Activated CD4-positive, alpha-beta T cell treated with anti-CD3 and anti-CD28 coated beads for 1 hour (primary cell): ENCODE results near the gene GAA.
"Not testable (repeated sequence)": the region's sequence is repeated elsewhere in the genome, so short reads cannot be mapped to it uniquely, and the experiment has no call there.

Source experiments
- DNase-seq: peaks from one replicate; pipeline ENCODE4 v3.0.0-alpha.2; 2020

GAA gene

DNA sequence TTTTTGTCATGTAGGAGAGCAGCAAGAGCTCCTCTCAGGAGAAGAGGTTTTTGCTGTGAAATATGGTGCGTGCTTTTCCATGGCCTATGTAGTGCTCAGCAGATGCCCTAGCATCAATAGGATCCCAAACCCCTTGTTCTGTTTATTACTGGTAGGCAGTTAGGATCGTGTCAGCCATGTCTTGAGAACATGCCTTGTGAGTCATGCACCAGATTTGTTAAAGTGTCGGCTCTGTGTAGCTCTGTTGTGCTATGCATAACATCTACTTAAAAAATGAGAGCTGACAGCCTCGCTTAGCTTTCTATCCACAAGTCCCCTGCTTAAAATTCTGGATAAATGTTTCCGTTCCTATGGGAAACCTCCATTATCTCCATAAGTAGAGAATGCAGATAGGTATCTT, 50.0 kb downstream of the GAA start:
- no peak for DNase-seq

- DNase-seq: no peak
These were observed 50.8 kb downstream of the GAA start for GRCh38 chr17:80152081-80152702.

DNA sequence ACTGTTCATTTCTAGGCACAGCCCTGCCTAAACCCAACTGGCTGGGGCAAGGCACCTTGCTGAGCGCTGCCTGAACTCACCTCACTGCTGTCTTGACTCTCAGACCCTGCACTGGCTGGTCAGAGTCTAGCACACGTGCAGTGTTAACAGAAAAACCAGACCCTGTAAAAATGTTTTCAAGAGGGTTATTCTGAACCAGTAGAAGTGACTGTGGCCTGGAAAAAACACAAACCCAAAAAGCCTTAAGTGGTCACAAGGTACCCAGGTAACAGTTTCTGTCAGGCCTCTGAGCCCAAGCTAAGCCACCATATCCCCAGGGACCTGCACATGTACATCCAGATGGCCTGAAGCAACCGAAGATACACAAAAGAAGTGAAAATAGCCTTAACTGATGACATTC, 51.6 kb downstream of the GAA start:
- DNase-seq: no peak

DNA sequence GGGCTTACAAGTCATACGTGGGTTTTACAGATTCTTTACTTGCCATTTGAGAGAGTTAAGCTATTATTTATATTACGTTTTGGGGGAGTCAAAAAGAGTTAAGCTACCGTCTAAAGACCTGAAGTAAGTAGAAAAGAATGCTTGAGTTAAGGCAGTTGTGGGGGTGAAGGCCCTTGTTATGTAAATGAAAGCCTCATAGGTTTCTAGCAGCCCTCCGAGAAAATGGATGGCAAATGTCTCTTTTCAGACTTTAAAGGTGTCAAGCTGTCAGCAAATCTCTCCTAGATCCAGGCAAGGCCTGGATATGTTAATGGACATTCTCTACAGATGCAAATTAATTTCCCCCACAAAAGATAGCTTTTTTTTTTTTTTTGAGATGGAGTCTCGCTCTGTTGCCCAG, 52.8 kb downstream of the GAA start:
- DNase-seq: no peak

GRCh38 chr17:80155600-80155999, 54.2 kb downstream of the GAA start:
- not testable (repeated sequence) for DNase-seq

DNA sequence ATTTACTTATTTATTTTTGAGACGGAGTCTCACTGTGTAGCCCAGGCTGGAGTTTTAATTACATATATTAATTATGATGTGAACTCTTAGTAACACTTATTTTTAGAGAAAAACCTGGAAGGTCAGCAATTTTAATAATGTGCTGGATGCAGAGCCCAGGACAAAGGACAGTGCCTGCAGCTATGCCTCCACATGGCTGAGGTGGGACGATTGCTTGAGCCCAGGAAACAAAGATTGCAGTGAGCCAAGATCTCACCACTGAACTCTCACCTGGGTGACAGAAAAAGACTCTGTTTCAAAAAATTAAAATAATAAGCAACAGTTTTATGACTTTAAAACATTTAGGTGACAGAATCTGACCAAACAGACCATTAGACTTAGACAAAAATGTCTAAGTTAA, 57.5 kb downstream of the GAA start:
- no peak for DNase-seq

GRCh38 chr17:80160536-80160935, 59.2 kb downstream of the GAA start:
- DNase-seq: no peak

DNA sequence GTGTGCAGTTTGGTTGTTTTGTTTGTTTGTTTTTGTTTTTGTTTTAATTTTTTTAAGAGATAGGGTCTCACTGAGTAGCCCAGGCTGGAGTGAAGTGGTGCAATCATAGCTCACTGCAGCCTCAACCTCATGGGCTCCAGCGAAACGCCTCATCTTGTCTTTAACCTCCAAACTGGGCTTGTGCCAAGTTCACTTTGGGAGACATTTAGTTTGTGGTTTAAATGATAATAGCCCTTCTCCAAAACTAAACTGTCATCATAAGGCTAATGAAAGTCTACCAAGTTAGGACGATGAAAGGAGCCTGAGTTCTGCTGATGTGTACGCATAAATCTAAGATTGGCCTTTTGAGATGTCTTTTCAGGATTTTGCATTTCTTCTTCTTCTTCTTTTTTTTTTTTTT, 62.0 kb downstream of the GAA start:
- DNase-seq: no peak

- no peak for DNase-seq
These were observed 62.8 kb downstream of the GAA start for GRCh38 chr17:80164185-80164584.

- no peak for DNase-seq
These were observed 65.1 kb downstream of the GAA start for GRCh38 chr17:80166446-80166845.

- DNase-seq: no peak
These were observed 67.0 kb downstream of the GAA start for GRCh38 chr17:80168371-80168770.

DNA sequence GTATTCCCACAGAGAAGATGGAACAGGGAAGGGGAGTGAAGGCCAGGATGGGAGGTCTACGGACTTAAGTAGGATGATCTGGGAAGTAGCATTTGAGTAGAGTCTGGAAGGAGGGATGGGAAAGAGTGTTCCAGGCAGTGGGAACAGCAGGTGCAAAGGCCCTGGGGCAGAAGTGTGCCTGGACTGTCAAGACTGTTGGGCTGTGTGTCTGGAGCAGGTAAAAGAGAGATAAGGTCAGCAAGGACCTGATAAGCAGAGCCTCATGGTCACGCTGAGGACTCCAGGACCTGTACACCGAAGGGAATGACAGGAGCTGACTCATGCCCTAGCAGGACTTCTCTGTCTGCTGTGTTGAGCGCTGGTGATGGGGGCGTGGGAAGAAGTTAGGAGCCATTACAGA, 67.7 kb downstream of the GAA start:
- no peak for DNase-seq
